ENCODE data around the gene COL19A1. TPM values are rescaled to one million over a fixed set of nuclear protein-coding genes. Genes with fewer than 3 reads are reported as not detected.

The COL19A1 gene
- total RNA-seq, 1 donor from 2014 or later: not detected

GRCh38 chr6:70073637-70074036 lies 207.3 kb downstream of the COL19A1 start:
- Mint-ChIP-seq H3K4me1 (ENCODE audit: low read depth) (no peaks in the 10 kb centered on the region), H3K27me3 (ENCODE audit: insufficient read depth) (peaks cover 3% of the 10 kb centered on the region), H3K9me3 (no peaks in the 10 kb centered on the region), H3K27ac (no peak overlapping the region), H3K36me3 (ENCODE audit: low read depth) (no peaks in the 10 kb centered on the region), H3K4me3 (no peak overlapping the region)
- intact Hi-C loops (cut with micrococcal nuclease): no loop called here
- no peak for DNase-seq (ENCODE audit: low spot score)

GRCh38 chr6:70079241-70079640 lies 212.9 kb downstream of the COL19A1 start:
- Mint-ChIP-seq H3K9me3 (no peaks in the 10 kb centered on the region), H3K27ac (no peak overlapping the region), H3K27me3 (ENCODE audit: insufficient read depth) (peaks cover 7% of the 10 kb centered on the region), H3K36me3 (ENCODE audit: low read depth) (no peaks in the 10 kb centered on the region), H3K4me1 (ENCODE audit: low read depth) (no peaks in the 10 kb centered on the region), H3K4me3 (no peak overlapping the region)
- intact Hi-C loops (cut with micrococcal nuclease): no loop called here
- DNase-seq (ENCODE audit: low spot score): no peak

- Mint-ChIP-seq H3K4me1 (ENCODE audit: low read depth) (no peaks in the 10 kb centered on the region), H3K9me3 (no peaks in the 10 kb centered on the region), H3K4me3 (no peak overlapping the region), H3K27ac (no peak overlapping the region), H3K36me3 (ENCODE audit: low read depth) (no peaks in the 10 kb centered on the region), H3K27me3 (ENCODE audit: insufficient read depth) (peaks cover 11% of the 10 kb centered on the region)
- DNase-seq (ENCODE audit: low spot score): no peak
- intact Hi-C loops (cut with micrococcal nuclease): no loop called here
These were observed 214.2 kb downstream of the COL19A1 start for GRCh38 chr6:70080443-70081070.

GRCh38 chr6:70082830-70083229 lies 216.5 kb downstream of the COL19A1 start:
- peaks cover 14% of the 10 kb centered on the region for H3K27me3 Mint-ChIP-seq (ENCODE audit: insufficient read depth)

GRCh38 chr6:70086806-70087205 lies 220.4 kb downstream of the COL19A1 start:
- H3K27ac Mint-ChIP-seq: no peak overlapping the region

More at GRCh38 chr6:70082830-70083229, 216.5 kb downstream of the COL19A1 start:
- DNase-seq (ENCODE audit: low spot score): no peak
- no peaks in the 10 kb centered on the region for H3K9me3 Mint-ChIP-seq
- intact Hi-C loops (cut with micrococcal nuclease): no loop called here
- H3K4me1 Mint-ChIP-seq (ENCODE audit: low read depth): no peaks in the 10 kb centered on the region
- no peak overlapping the region for H3K4me3 Mint-ChIP-seq
- no peak overlapping the region for H3K27ac Mint-ChIP-seq
- H3K36me3 Mint-ChIP-seq (ENCODE audit: low read depth): no peaks in the 10 kb centered on the region

GRCh38 chr6:70094156-70094555 lies 227.8 kb downstream of the COL19A1 start:
- H3K27me3 Mint-ChIP-seq (ENCODE audit: insufficient read depth): no peaks in the 10 kb centered on the region
- no peak overlapping the region for H3K27ac Mint-ChIP-seq
- no peaks in the 10 kb centered on the region for H3K36me3 Mint-ChIP-seq (ENCODE audit: low read depth)
- no peak overlapping the region for H3K4me3 Mint-ChIP-seq
- H3K4me1 Mint-ChIP-seq (ENCODE audit: low read depth): no peaks in the 10 kb centered on the region
- no peak for DNase-seq (ENCODE audit: low spot score)
- intact Hi-C loops (cut with micrococcal nuclease): no loop called here
- H3K9me3 Mint-ChIP-seq: no peaks in the 10 kb centered on the region

More at GRCh38 chr6:70086806-70087205, 220.4 kb downstream of the COL19A1 start:
- H3K9me3 Mint-ChIP-seq: no peaks in the 10 kb centered on the region
- H3K4me3 Mint-ChIP-seq: no peak overlapping the region
- intact Hi-C loops (cut with micrococcal nuclease): no loop called here
- H3K4me1 Mint-ChIP-seq (ENCODE audit: low read depth): no peaks in the 10 kb centered on the region
- no peak for DNase-seq (ENCODE audit: low spot score)
- H3K36me3 Mint-ChIP-seq (ENCODE audit: low read depth): no peaks in the 10 kb centered on the region
- peaks cover 8% of the 10 kb centered on the region for H3K27me3 Mint-ChIP-seq (ENCODE audit: insufficient read depth)

- no peaks in the 10 kb centered on the region for H3K36me3 Mint-ChIP-seq (ENCODE audit: low read depth)
- no peaks in the 10 kb centered on the region for H3K4me1 Mint-ChIP-seq (ENCODE audit: low read depth)
- no peaks in the 10 kb centered on the region for H3K9me3 Mint-ChIP-seq
- intact Hi-C loops (cut with micrococcal nuclease): no loop called here
- DNase-seq (ENCODE audit: low spot score): no peak
- no peak overlapping the region for H3K27ac Mint-ChIP-seq
- H3K4me3 Mint-ChIP-seq: no peak overlapping the region
- peaks cover 2% of the 10 kb centered on the region for H3K27me3 Mint-ChIP-seq (ENCODE audit: insufficient read depth)
These were observed 233.4 kb downstream of the COL19A1 start for GRCh38 chr6:70099732-70100131.

- Mint-ChIP-seq H3K27ac (no peak overlapping the region), H3K4me3 (no peak overlapping the region), H3K36me3 (ENCODE audit: low read depth) (no peaks in the 10 kb centered on the region), H3K4me1 (ENCODE audit: low read depth) (no peaks in the 10 kb centered on the region), H3K9me3 (no peaks in the 10 kb centered on the region), H3K27me3 (ENCODE audit: insufficient read depth) (peaks cover 4% of the 10 kb centered on the region)
- no peak for DNase-seq (ENCODE audit: low spot score)
- intact Hi-C loops (cut with micrococcal nuclease): no loop called here
These were observed 237.4 kb downstream of the COL19A1 start for GRCh38 chr6:70103798-70104197.

GRCh38 chr6:70107852-70108629 lies 241.7 kb downstream of the COL19A1 start:
- H3K9me3 Mint-ChIP-seq: no peaks in the 10 kb centered on the region
- no peak overlapping the region for H3K27ac Mint-ChIP-seq
- no peaks in the 10 kb centered on the region for H3K36me3 Mint-ChIP-seq (ENCODE audit: low read depth)
- peaks cover 5% of the 10 kb centered on the region for H3K27me3 Mint-ChIP-seq (ENCODE audit: insufficient read depth)
- intact Hi-C loops (cut with micrococcal nuclease): loop anchor here (2.0 to 5.0 kb wide), 4 partner anchors 273 to 1766 kb away; no protein-coding TSS in a partner anchor
- no peak for DNase-seq (ENCODE audit: low spot score)
- H3K4me1 Mint-ChIP-seq (ENCODE audit: low read depth): no peaks in the 10 kb centered on the region
- no peak overlapping the region for H3K4me3 Mint-ChIP-seq

- H3K27me3 Mint-ChIP-seq (ENCODE audit: insufficient read depth): peaks cover 5% of the 10 kb centered on the region
- H3K27ac Mint-ChIP-seq: no peak overlapping the region
- no peaks in the 10 kb centered on the region for H3K36me3 Mint-ChIP-seq (ENCODE audit: low read depth)
- no peaks in the 10 kb centered on the region for H3K9me3 Mint-ChIP-seq
- intact Hi-C loops (cut with micrococcal nuclease): no loop called here
- H3K4me1 Mint-ChIP-seq (ENCODE audit: low read depth): no peaks in the 10 kb centered on the region
- no peak for DNase-seq (ENCODE audit: low spot score)
- no peak overlapping the region for H3K4me3 Mint-ChIP-seq
These were observed 244.0 kb downstream of the COL19A1 start for GRCh38 chr6:70110126-70111022.

- intact Hi-C loops (cut with micrococcal nuclease): no loop called here
- H3K36me3 Mint-ChIP-seq (ENCODE audit: low read depth): no peaks in the 10 kb centered on the region
- no peak overlapping the region for H3K27ac Mint-ChIP-seq
- no peaks in the 10 kb centered on the region for H3K9me3 Mint-ChIP-seq
- no peak overlapping the region for H3K4me3 Mint-ChIP-seq
- no peaks in the 10 kb centered on the region for H3K4me1 Mint-ChIP-seq (ENCODE audit: low read depth)
- H3K27me3 Mint-ChIP-seq (ENCODE audit: insufficient read depth): peaks cover 3% of the 10 kb centered on the region
- DNase-seq (ENCODE audit: low spot score): no peak
These were observed 245.4 kb downstream of the COL19A1 start for GRCh38 chr6:70111737-70112136.

GRCh38 chr6:70112716-70113115 lies 246.4 kb downstream of the COL19A1 start:
- Mint-ChIP-seq H3K4me1 (ENCODE audit: low read depth) (no peaks in the 10 kb centered on the region), H3K36me3 (ENCODE audit: low read depth) (no peaks in the 10 kb centered on the region), H3K4me3 (no peak overlapping the region), H3K27me3 (ENCODE audit: insufficient read depth) (peaks cover 6% of the 10 kb centered on the region), H3K27ac (no peak overlapping the region), H3K9me3 (no peaks in the 10 kb centered on the region)
- intact Hi-C loops (cut with micrococcal nuclease): no loop called here
- no peak for DNase-seq (ENCODE audit: low spot score)

- Mint-ChIP-seq H3K27ac (no peak overlapping the region), H3K9me3 (no peaks in the 10 kb centered on the region), H3K36me3 (ENCODE audit: low read depth) (no peaks in the 10 kb centered on the region), H3K4me3 (no peak overlapping the region), H3K27me3 (ENCODE audit: insufficient read depth) (peaks cover 6% of the 10 kb centered on the region), H3K4me1 (ENCODE audit: low read depth) (no peaks in the 10 kb centered on the region)
- intact Hi-C loops (cut with micrococcal nuclease): no loop called here
- DNase-seq (ENCODE audit: low spot score): no peak
These were observed 246.8 kb downstream of the COL19A1 start for GRCh38 chr6:70113171-70113570.
